PC-3 (cell line): ENCODE measurements around the gene TRIM42. TPM values are rescaled to one million over a fixed set of nuclear protein-coding genes. Genes with fewer than 3 reads are reported as not detected.

ENCODE experiments used
- ATAC-seq: fragments of 200-7000 bp; cut with Tn5 transposase; 2 replicates; pipeline ENCODE4 v1.9.1; 2020; ENCODE audit warnings: mild to moderate bottlenecking, moderate library complexity
- BruUV-seq: library from RNA; stranded (reverse); fragments of 400-500 nt; replicated peaks from 2 replicates; lab custom pipeline; 2021; lab: Mats Ljungman, UMichigan
- CTCF ChIA-PET: fragments of 300-600 bp; sonication (Branson Sonifier 250); formaldehyde crosslinking; loops from one replicate; lab custom pipeline; 2022; ENCODE audit warnings: antibody characterized with exemption; lab: Charles Lee
- POLR2A ChIA-PET: fragments of 300-600 bp; sonication (Branson Sonifier 250); formaldehyde crosslinking; loops from one replicate; lab custom pipeline; 2022; ENCODE audit warnings: antibody characterized with exemption; ENCODE audit not compliant: unreplicated experiment; lab: Charles Lee
- DNase-seq: peaks from one replicate; pipeline ENCODE4 v3.0.0-alpha.2; 2015
- H2AFZ ChIP-seq: fragments of 300-600 bp; sonication (generic); 2 replicates; pipeline ENCODE4 v1.6.0; 2016; ENCODE audit warnings: antibody characterized with exemption, low read length
- H3F3A ChIP-seq: fragments of 300-600 bp; sonication (generic); one replicate; pipeline ENCODE4 v1.6.0; 2017; ENCODE audit warnings: antibody characterized with exemption, low read length, control low read depth, mild to moderate bottlenecking; ENCODE audit not compliant: unreplicated experiment
- H3K27ac ChIP-seq: fragments of 300-600 bp; sonication (generic); 2 replicates; pipeline ENCODE4 v1.5.1; 2016; ENCODE audit warnings: mild to moderate bottlenecking, low read length
- H3K27me3 ChIP-seq: fragments of 300-600 bp; sonication (generic); 2 replicates; pipeline ENCODE4 v1.6.1; 2016; ENCODE audit warnings: low read length, mixed read lengths
- H3K36me3 ChIP-seq: fragments of 300-600 bp; sonication (generic); 2 replicates; pipeline ENCODE4 v1.6.1; 2016; ENCODE audit warnings: low read depth, mixed run types, low read length, mixed read lengths
- H3K4me1 ChIP-seq: fragments of 300-600 bp; sonication (generic); 2 replicates; pipeline ENCODE4 v1.5.1; 2016; ENCODE audit warnings: low read length; ENCODE audit not compliant: insufficient read depth
- H3K4me2 ChIP-seq: fragments of 300-600 bp; sonication (generic); 2 replicates; pipeline ENCODE4 v1.6.0; 2016; ENCODE audit warnings: low read length
- H3K4me3 ChIP-seq: fragments of 300-600 bp; sonication (generic); 2 replicates; pipeline ENCODE4 v1.5.1; 2016; ENCODE audit warnings: mild to moderate bottlenecking, low read length, mixed read lengths
- H3K79me2 ChIP-seq: fragments of 300-600 bp; sonication (generic); 2 replicates; pipeline ENCODE4 v1.6.1; 2017; ENCODE audit warnings: low read length, mixed read lengths
- H3K9ac ChIP-seq: fragments of 300-600 bp; sonication (generic); 2 replicates; pipeline ENCODE4 v1.6.0; 2016; ENCODE audit warnings: mild to moderate bottlenecking, low read length
- H3K9me2 ChIP-seq: fragments of 300-600 bp; sonication (generic); replicated peaks from 2 replicates; pipeline ENCODE4 v1.6.1; 2016; ENCODE audit warnings: mixed run types, low read length, mixed read lengths
- H3K9me3 ChIP-seq: fragments of 300-600 bp; sonication (generic); 2 replicates; pipeline ENCODE4 v1.6.1; 2016; ENCODE audit warnings: low read length, mixed read lengths
- H4K20me1 ChIP-seq: fragments of 300-600 bp; sonication (generic); 2 replicates; pipeline ENCODE4 v1.6.1; 2016; ENCODE audit warnings: low read length, mixed read lengths
- EZH2 ChIP-seq: fragments of 300-600 bp; sonication (generic); IDR thresholded peaks from one replicate; pipeline ENCODE4 v1.6.1; 2017; ENCODE audit warnings: antibody characterized with exemption, mild to moderate bottlenecking, low read length; ENCODE audit not compliant: unreplicated experiment
- EZH2phosphoT487 ChIP-seq: fragments of 300-600 bp; sonication (generic); IDR thresholded peaks from 2 replicates; pipeline ENCODE4 v1.6.1; 2018; ENCODE audit warnings: mild to moderate bottlenecking, antibody characterized with exemption, low read length, borderline replicate concordance
- intact Hi-C: fragments of 100-400 bp; cut with micrococcal nuclease; formaldehyde crosslinking; loops from 2 replicates; pipeline ENCODE4 v1.9.0; 2023
- total RNA-seq: library from RNA; depleted of rRNA; stranded (reverse); fragments of >200 nt; gene quantifications from 2 replicates; pipeline ENCODE4 v1.2.3, GENCODE V29; 2014
- TF ChIP-seq, protein P1 (sequence below): fragments of 300-600 bp; sonication (generic); conservative IDR thresholded peaks from 2 replicates; pipeline ENCODE4 v1.5.1; 2017; ENCODE audit warnings: antibody characterized with exemption, low read depth, mild to moderate bottlenecking, low read length

The TRIM42 gene
- total RNA-seq, 1 experiment from 2014 or later = not detected

DNA sequence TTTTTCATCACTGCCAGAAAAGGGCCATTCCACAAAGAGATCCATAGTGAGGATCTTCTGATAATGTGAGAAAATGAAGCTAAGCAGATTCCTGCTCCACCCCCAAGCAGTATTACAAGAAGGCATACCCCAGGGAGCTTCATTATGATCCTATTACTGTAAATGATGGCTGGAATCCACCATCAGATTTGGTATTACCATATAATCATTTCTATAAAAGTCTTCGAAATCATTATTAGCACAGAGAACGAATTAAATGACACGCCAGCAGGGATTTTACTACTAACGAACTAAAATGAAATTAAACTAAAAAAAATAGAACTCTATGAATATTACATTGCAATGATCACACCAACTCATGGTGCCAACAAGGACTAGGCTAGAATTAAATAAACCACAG, 24.4 kb downstream of the TRIM42 start:
- no peaks in the 10 kb centered on the region for H3K9me3 ChIP-seq
- H2AFZ ChIP-seq = no peak overlapping the region
- H3K79me2 ChIP-seq = no peaks in the 10 kb centered on the region
- H3K4me3 ChIP-seq = no peak overlapping the region
- DNase-seq (no peak), ATAC-seq (no peak)
- no peak overlapping the region for H3K9ac ChIP-seq
- ChIA-PET POLR2A (no interaction called here), CTCF (no interaction called here)
- no peaks in the 10 kb centered on the region for H3K27me3 ChIP-seq
- H4K20me1 ChIP-seq = no peaks in the 10 kb centered on the region
- H3K4me1 ChIP-seq = no peaks in the 10 kb centered on the region
- intact Hi-C loops = no loop called here
- H3K9me2 ChIP-seq = no peaks in the 10 kb centered on the region
- no peaks in the 10 kb centered on the region for H3K36me3 ChIP-seq
- TF ChIP-seq, protein P1, sequence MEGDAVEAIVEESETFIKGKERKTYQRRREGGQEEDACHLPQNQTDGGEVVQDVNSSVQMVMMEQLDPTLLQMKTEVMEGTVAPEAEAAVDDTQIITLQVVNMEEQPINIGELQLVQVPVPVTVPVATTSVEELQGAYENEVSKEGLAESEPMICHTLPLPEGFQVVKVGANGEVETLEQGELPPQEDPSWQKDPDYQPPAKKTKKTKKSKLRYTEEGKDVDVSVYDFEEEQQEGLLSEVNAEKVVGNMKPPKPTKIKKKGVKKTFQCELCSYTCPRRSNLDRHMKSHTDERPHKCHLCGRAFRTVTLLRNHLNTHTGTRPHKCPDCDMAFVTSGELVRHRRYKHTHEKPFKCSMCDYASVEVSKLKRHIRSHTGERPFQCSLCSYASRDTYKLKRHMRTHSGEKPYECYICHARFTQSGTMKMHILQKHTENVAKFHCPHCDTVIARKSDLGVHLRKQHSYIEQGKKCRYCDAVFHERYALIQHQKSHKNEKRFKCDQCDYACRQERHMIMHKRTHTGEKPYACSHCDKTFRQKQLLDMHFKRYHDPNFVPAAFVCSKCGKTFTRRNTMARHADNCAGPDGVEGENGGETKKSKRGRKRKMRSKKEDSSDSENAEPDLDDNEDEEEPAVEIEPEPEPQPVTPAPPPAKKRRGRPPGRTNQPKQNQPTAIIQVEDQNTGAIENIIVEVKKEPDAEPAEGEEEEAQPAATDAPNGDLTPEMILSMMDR = no peak
- TF ChIP-seq EZH2phosphoT487 = no peak
- no peak for TF ChIP-seq EZH2
- H3K27ac ChIP-seq = no peak overlapping the region
- no TSS peak for BruUV-seq
- no peak overlapping the region for H3K4me2 ChIP-seq
- H3F3A ChIP-seq = no peaks in the 10 kb centered on the region

DNA sequence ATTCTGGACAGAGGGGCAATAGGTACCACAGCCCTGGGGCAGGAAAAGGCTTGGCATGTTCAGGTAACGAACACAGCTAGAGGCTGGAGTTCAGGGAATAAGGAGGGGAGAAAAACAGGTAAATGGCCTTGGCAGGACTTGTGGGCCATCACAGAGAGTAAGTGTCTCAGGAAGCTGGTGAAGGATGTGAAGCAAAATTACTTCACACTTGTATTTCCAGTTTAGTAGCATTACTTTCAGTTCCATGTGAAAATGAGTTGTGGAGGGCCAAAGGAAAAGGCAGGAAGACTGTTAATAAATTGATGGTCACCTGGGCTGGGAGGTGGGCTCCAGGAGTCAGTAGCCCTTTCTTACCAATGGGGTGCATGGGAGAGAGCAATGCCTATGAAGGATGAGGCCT, 25.6 kb downstream of the TRIM42 start:
- no TSS peak for BruUV-seq
- ChIA-PET POLR2A (no interaction called here), CTCF (no interaction called here)
- TF ChIP-seq, protein P1 = no peak
- TF ChIP-seq EZH2phosphoT487 (no peak), EZH2 (no peak)
- Histone ChIP-seq H3K4me2 (no peak overlapping the region), H2AFZ (no peak overlapping the region), H3K27me3 (no peaks in the 10 kb centered on the region), H4K20me1 (no peaks in the 10 kb centered on the region), H3K4me1 (no peaks in the 10 kb centered on the region), H3K9me3 (no peaks in the 10 kb centered on the region), H3K27ac (no peak overlapping the region), H3F3A (no peaks in the 10 kb centered on the region), H3K9ac (no peak overlapping the region), H3K4me3 (no peak overlapping the region), H3K9me2 (no peaks in the 10 kb centered on the region), H3K79me2 (no peaks in the 10 kb centered on the region), H3K36me3 (no peaks in the 10 kb centered on the region)
- DNase-seq = no peak
- intact Hi-C loops = no loop called here
- no peak for ATAC-seq

DNA sequence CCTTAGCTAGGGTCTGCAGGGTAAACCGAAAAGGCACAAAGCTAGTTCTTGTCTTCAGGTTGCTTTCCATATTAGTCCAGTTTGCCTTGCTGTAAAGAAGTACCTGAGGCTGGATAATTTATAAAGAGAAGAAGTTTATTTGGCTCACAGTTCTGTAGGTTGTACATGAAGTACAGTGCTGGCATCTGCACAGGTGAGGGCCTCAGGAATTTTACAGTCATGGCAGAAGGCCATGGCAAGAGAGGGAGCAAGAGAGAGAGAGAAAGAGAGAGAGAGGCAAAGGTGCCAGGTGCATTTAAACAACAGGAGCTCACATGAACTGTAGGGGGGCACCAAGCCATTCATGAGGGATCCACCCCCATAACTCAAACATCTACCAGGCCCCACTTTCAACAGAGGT, 26.9 kb downstream of the TRIM42 start:
- no peak for ATAC-seq
- intact Hi-C loops = no loop called here
- no peak overlapping the region for H3K9ac ChIP-seq
- no peak overlapping the region for H3K4me3 ChIP-seq
- CTCF ChIA-PET = interaction anchor here (0.6 kb wide), 1 partner anchor 25 kb away, joined by 3 read pairs; no protein-coding TSS in a partner anchor
- H3K79me2 ChIP-seq = no peaks in the 10 kb centered on the region
- no peak overlapping the region for H3K4me2 ChIP-seq
- H3K9me2 ChIP-seq = no peaks in the 10 kb centered on the region
- no peaks in the 10 kb centered on the region for H3F3A ChIP-seq
- no TSS peak for BruUV-seq
- POLR2A ChIA-PET = no interaction called here
- no peaks in the 10 kb centered on the region for H3K9me3 ChIP-seq
- DNase-seq = no peak
- no peaks in the 10 kb centered on the region for H3K4me1 ChIP-seq
- no peaks in the 10 kb centered on the region for H3K36me3 ChIP-seq
- H2AFZ ChIP-seq = no peak overlapping the region
- no peak overlapping the region for H3K27ac ChIP-seq
- no peaks in the 10 kb centered on the region for H4K20me1 ChIP-seq
- H3K27me3 ChIP-seq = no peaks in the 10 kb centered on the region
- TF ChIP-seq EZH2 (no peak), EZH2phosphoT487 (no peak)
- TF ChIP-seq, protein P1 = no peak
